Colonic mucosa (tissue), 4 donors: Measurements from ENCODE around the gene ATP23. TPM values are rescaled to one million over a fixed set of nuclear protein-coding genes. Genes with fewer than 3 reads are reported as not detected.

Source experiments
- DNase-seq: peaks from one replicate; pipeline ENCODE4 v3.0.0-alpha.2; 2020
- H3K27ac ChIP-seq: fragments of 200-600 bp; one replicate; pipeline ENCODE4 v1.8.0; 2021
- H3K27me3 ChIP-seq: fragments of 200-600 bp; one replicate; pipeline ENCODE4 v1.8.0; 2021
- H3K36me3 ChIP-seq: fragments of 200-600 bp; one replicate; pipeline ENCODE4 v1.8.0; 2021
- H3K4me1 ChIP-seq: fragments of 200-600 bp; one replicate; pipeline ENCODE4 v1.8.0; 2021; ENCODE audit warnings: mild to moderate bottlenecking
- H3K4me3 ChIP-seq: fragments of 200-600 bp; one replicate; pipeline ENCODE4 v1.8.0; 2021
- H3K9ac ChIP-seq, 2 donors: one replicate each; pipeline ENCODE4 v1.7.0; 2013; ENCODE audit warnings: control low read depth in 2 of 2, low read depth in 2 of 2, low read length in 2 of 2
- H3K9me3 ChIP-seq: fragments of 200-600 bp; one replicate; pipeline ENCODE4 v1.8.0; 2021
- intact Hi-C: fragments of 100-400 bp; cut with DNase I; formaldehyde crosslinking; loops from one replicate; pipeline ENCODE4 v1.14.1; 2022
- total RNA-seq, 2 donors: library from RNA; stranded (reverse); fragmentation: NEBNext Ultra II Directional in 1 of 2; extraction: Animal tissue kit (Norgen Biotek cat#: 25700) in 1 of 2; gene quantifications; one replicate each; pipeline ENCODE4 v1.2.1, GENCODE V29; 2021
- TF ChIP-seq, protein P1 (sequence below): fragments of 200-600 bp; IDR thresholded peaks from one replicate; pipeline ENCODE4 v1.8.0; 2022; ENCODE audit warnings: antibody characterized with exemption, mild to moderate bottlenecking
- donor health status: healthy.
- donor health status: DM: no; HTN: no; CAD: no.
- donor health status: DM: no; HTN: no; CAD: no.

ATP23 gene
- total RNA-seq, 2 donors from 2014 or later: 13.1 to 14.9 TPM

GRCh38 chr12:57895389-57896114 is 45.8 kb upstream of the ATP23 start:
- no peak for DNase-seq
- TF ChIP-seq, protein P1, sequence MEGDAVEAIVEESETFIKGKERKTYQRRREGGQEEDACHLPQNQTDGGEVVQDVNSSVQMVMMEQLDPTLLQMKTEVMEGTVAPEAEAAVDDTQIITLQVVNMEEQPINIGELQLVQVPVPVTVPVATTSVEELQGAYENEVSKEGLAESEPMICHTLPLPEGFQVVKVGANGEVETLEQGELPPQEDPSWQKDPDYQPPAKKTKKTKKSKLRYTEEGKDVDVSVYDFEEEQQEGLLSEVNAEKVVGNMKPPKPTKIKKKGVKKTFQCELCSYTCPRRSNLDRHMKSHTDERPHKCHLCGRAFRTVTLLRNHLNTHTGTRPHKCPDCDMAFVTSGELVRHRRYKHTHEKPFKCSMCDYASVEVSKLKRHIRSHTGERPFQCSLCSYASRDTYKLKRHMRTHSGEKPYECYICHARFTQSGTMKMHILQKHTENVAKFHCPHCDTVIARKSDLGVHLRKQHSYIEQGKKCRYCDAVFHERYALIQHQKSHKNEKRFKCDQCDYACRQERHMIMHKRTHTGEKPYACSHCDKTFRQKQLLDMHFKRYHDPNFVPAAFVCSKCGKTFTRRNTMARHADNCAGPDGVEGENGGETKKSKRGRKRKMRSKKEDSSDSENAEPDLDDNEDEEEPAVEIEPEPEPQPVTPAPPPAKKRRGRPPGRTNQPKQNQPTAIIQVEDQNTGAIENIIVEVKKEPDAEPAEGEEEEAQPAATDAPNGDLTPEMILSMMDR: no peak
- Histone ChIP-seq H3K9me3 (no peaks in the 10 kb centered on the region), H3K27me3 (no peaks in the 10 kb centered on the region), H3K36me3 (no peaks in the 10 kb centered on the region), H3K4me1 (peaks cover 41% of the 10 kb centered on the region), H3K27ac (peak overlapping the region; percentile 92), H3K9ac (peak overlapping the region; percentile 71 to 82), H3K4me3 (no peak overlapping the region)
- intact Hi-C loops: no loop called here

GRCh38 chr12:57896115-57896433 is 45.3 kb upstream of the ATP23 start:
- intact Hi-C loops: no loop called here

GRCh38 chr12:57896434-57897201 is 44.7 kb upstream of the ATP23 start:
- Histone ChIP-seq H3K36me3 (no peaks in the 10 kb centered on the region), H3K4me3 (peak overlapping the region; percentile 63), H3K27me3 (no peaks in the 10 kb centered on the region), H3K9me3 (no peaks in the 10 kb centered on the region), H3K27ac (peak overlapping the region; percentile 92), H3K4me1 (peaks cover 41% of the 10 kb centered on the region), H3K9ac (peak overlapping the region; percentile 71 to 82)
- TF ChIP-seq, protein P1: no peak
- peak; percentile 83 for DNase-seq
- intact Hi-C loops: no loop called here

More at GRCh38 chr12:57896115-57896433, 45.3 kb upstream of the ATP23 start:
- H3K9ac ChIP-seq: peak overlapping the region; percentile 71 to 82
- peak overlapping the region; percentile 92 for H3K27ac ChIP-seq
- H3K4me1 ChIP-seq: peaks cover 41% of the 10 kb centered on the region
- DNase-seq: peak; percentile 31
- TF ChIP-seq, protein P1: no peak
- peak overlapping the region; percentile 63 for H3K4me3 ChIP-seq
- H3K9me3 ChIP-seq: no peaks in the 10 kb centered on the region
- H3K27me3 ChIP-seq: no peaks in the 10 kb centered on the region
- no peaks in the 10 kb centered on the region for H3K36me3 ChIP-seq

DNA sequence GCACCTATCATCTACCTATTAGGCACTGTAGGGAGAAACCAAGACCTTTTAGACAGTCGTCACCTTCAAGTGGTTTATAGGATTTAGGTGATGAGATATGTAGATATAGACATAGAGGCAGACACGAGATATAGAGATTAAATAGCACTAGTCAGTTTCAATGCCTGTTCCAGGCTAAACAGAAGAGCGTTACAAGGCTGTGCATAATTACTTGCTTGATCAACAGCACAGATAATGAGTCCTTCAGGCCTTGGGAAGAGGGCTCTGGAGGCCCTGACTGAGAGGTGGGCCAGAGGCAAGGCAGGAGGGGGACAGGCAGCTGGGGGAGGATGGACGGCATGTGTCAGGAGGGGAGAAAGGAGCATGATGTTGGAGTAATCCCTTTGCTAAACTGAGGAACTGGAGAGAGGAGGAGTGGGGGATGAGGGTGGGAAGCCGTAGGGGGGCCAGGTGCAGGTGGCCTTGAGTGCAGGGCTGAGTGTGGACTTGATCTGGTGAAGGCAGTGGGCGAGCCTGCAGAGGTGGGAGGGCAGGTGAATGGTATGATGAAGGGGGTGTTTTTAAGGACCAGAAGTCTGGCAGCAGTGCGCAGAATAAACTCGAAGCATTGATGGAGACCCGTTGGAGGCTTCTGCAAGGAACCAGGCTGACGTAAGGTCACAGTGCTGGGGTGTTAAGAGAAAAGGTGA is 43.9 kb upstream of the ATP23 start:
- no peaks in the 10 kb centered on the region for H3K36me3 ChIP-seq
- no peaks in the 10 kb centered on the region for H3K9me3 ChIP-seq
- H3K27me3 ChIP-seq: no peaks in the 10 kb centered on the region
- peak overlapping the region; percentile 38 to 82 for H3K9ac ChIP-seq
- H3K27ac ChIP-seq: peak overlapping the region; percentile 92
- H3K4me3 ChIP-seq: no peak overlapping the region
- TF ChIP-seq, protein P1: no peak
- intact Hi-C loops: no loop called here
- no peak for DNase-seq
- H3K4me1 ChIP-seq: peaks cover 34% of the 10 kb centered on the region

- peaks cover 24% of the 10 kb centered on the region for H3K4me1 ChIP-seq
- H3K36me3 ChIP-seq: no peaks in the 10 kb centered on the region
- intact Hi-C loops: no loop called here
- TF ChIP-seq, protein P1: no peak
- H3K4me3 ChIP-seq: no peak overlapping the region
- no peaks in the 10 kb centered on the region for H3K9me3 ChIP-seq
- no peaks in the 10 kb centered on the region for H3K27me3 ChIP-seq
- DNase-seq: peak; percentile 44
- H3K9ac ChIP-seq: peak overlapping the region in 1 of 2 donors; percentile 43
- H3K27ac ChIP-seq: peak overlapping the region; percentile 42
Measured at GRCh38 chr12:57898308-57898970, 42.9 kb upstream of the ATP23 start.
